GM19395 (cell line): Measurements from ENCODE around the gene ATG9B.

ENCODE experiments used
- ATAC-seq: cut with Tn5 transposase; IDR thresholded peaks from one replicate; pipeline ENCODE4 v1.9.1; 2021; ENCODE audit warnings: mild to moderate bottlenecking, moderate library complexity; ENCODE audit not compliant: unreplicated experiment

Gene ATG9B

DNA sequence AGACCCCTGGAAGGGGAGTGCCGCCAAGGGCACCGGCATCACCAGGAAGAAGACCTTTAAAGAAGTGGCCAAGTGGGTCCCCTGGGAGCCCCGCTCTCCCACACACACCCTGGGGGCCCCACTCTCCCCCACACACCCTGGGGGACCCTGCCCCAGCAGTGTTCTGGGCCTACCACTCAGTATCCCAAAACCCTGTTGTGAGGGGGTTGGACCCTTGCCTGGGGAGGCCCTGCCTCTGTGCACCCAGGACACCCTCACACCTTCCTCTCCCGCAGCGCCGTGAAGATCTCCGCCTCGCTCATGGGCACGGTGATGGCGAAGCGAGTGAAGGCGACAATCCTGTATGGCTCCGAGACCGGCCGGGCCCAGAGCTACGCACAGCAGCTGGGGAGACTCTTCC is 22.7 kb downstream of the ATG9B start:
- no peak for ATAC-seq

DNA sequence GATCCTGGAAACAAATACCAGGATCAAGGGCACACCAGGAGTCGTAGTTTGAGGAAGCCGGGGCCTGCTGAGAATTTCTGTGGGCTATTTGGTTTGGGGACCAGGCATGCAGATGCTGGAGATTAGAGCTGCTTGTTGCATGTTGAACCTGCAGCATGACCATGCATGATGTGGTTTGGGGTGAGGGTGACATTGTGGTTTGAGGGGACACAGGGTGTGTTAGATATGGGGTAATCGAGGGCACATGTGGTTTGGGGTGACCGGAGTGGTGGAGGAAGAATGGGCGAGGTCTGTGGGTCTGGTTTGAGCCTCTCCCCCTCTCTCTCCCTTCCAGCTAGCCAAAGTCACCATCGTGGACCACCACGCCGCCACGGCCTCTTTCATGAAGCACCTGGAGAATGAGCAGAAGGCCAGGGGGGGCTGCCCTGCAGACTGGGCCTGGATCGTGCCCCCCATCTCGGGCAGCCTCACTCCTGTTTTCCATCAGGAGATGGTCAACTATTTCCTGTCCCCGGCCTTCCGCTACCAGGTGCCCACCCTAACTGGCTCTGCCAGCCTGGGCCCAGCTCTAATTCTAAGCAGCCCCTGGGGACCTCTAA is 23.3 kb downstream of the ATG9B start:
- no peak for ATAC-seq

DNA sequence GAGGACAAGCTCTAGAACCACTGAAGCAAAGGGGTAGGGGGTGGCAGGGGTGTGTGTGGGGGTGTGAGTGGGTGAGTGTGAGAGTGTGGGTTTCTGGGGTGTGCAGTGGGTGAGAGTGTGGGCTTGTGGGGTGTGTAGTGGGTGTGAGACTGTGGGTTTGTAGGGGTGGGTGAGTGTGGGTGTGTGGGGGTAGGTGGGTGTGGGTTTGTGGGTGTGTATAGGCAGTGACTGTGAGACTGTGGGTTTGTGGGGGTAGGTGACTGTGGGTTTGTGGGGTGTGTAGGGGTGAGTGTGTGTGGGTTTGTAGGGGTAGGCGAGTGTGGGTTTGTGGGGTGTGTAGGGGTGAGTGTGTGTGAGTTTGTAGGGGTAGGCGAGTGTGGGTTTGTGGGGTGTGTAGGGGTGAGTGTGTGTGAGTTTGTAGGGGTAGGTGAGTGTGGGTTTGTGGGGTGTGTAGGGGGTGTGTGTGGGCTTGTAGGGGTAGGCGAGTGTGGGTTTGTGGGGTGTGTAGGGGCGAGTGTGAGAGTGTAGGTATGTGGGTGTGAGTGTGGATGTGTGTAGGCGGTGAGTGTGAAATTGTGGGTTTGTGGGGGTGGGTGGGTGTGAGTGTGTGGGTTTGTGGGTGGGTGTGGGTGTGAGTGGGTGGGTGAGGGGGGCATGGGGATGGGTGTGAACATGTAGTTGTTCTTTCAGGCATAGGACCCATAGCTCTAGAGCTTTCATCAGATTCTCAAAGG is 24.6 kb downstream of the ATG9B start:
- no peak for ATAC-seq

DNA sequence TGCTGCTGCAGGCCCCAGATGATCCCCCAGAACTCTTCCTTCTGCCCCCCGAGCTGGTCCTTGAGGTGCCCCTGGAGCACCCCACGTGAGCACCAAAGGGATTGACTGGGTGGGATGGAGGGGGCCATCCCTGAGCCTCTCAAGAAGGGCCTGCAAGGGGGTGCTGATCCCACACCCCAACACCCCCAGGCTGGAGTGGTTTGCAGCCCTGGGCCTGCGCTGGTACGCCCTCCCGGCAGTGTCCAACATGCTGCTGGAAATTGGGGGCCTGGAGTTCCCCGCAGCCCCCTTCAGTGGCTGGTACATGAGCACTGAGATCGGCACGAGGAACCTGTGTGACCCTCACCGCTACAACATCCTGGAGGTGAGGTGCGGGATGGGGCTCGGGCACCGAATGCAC is 25.3 kb downstream of the ATG9B start:
- ATAC-seq = no peak

DNA sequence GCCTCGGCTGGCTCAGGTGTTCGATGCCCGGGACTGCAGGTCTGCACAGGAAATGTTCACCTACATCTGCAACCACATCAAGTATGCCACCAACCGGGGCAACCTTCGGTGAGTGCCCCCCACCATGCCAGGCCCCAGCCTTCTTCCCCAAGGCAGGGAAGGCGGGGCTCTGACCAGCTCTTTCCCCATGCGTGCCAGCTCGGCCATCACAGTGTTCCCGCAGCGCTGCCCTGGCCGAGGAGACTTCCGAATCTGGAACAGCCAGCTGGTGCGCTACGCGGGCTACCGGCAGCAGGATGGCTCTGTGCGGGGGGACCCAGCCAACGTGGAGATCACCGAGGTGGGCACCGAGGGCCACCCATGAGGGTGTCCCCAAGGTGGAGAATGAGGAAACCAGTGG is 26.0 kb downstream of the ATG9B start:
- no peak for ATAC-seq

DNA sequence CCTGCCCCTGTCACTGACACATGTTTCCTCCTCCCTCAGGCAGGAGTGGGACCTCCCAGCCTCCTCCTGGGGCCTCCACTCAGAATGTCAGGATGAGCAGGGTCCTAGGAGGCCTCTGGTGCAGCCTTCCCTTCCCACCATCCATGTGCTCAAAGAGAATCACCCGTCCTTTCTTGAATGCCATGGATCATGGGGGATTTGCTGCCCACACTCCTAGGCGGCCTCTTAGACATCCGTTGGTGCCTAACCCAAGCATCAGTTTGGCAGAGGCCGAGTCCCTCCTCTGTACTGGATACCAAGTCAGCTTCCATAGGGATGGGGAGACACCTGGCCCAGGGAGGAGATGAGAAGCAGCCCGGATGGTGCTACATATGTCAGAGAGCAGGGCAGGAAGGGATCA is 26.5 kb downstream of the ATG9B start:
- no peak for ATAC-seq

DNA sequence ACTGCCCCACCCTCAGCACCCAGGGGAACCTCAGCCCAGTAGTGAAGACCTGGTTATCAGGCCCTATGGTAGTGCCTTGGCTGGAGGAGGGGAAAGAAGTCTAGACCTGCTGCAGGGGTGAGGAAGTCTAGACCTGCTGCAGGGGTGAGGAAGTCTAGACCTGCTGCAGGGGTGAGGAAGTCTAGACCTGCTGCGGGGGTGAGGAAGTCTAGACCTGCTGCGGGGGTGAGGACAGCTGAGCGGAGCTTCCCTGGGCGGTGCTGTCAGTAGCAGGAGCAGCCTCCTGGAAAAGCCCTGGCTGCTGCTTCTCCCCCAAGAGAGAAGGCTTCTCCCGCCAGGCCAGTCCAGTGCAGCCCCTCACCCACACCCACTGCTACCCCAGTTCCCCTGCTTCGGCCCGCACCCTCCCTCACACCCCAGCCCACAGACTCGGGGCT is 27.2 kb downstream of the ATG9B start:
- no peak for ATAC-seq

DNA sequence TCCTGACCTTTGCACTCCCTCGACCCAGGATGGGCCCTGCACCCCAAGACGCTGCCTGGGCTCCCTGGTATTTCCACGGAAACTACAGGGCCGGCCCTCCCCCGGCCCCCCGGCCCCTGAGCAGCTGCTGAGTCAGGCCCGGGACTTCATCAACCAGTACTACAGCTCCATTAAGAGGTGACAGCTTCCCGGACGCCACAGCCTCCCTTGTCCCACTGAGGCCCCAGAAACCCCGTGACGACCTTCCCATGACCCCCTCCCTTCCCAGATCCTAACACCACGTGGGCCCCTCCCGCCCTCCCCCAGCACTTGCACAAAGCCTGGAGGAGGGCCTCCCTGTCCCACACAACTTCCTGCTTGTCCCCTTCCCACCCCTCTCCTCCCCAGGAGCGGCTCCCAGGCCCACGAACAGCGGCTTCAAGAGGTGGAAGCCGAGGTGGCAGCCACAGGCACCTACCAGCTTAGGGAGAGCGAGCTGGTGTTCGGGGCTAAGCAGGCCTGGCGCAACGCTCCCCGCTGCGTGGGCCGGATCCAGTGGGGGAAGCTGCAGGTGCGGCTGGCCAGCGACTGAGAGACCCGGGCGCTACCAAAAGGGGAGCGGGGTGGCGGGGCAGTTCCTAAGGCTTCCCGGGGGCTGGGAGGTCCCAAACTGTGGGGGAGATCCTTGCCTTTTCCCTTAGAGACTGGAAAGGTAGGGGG is 27.8 kb downstream of the ATG9B start:
- no peak for ATAC-seq

DNA sequence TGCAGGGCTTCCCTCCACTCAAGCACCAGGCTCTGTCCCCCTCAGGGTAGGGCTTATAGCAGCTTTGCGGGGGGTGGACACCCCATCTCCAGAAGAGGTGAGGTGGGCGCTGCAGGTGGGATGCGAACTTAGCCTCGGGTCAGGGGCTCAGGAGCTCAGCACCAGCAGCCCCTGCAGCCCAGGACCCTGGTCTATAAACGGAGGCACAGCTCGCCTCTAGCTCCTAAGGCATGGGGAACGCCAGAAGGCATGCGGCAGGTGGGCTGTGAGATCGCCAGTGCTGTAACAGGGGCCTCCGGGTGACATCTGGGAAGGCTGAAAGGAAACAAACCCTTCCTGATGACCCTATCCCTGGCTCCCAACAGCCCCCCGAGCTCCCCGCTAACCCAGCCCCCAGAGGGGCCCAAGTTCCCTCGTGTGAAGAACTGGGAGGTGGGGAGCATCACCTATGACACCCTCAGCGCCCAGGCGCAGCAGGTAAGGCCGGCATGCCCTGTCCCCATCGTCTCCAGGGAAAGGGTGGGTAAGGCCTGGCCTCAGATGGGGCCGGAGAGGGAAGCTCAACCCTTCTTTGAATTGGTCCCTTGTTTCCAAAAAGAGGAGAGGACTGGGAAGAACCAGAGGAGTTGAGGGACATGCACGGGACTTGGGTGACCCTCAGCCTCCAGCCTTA is 29.3 kb downstream of the ATG9B start:
- no peak for ATAC-seq

DNA sequence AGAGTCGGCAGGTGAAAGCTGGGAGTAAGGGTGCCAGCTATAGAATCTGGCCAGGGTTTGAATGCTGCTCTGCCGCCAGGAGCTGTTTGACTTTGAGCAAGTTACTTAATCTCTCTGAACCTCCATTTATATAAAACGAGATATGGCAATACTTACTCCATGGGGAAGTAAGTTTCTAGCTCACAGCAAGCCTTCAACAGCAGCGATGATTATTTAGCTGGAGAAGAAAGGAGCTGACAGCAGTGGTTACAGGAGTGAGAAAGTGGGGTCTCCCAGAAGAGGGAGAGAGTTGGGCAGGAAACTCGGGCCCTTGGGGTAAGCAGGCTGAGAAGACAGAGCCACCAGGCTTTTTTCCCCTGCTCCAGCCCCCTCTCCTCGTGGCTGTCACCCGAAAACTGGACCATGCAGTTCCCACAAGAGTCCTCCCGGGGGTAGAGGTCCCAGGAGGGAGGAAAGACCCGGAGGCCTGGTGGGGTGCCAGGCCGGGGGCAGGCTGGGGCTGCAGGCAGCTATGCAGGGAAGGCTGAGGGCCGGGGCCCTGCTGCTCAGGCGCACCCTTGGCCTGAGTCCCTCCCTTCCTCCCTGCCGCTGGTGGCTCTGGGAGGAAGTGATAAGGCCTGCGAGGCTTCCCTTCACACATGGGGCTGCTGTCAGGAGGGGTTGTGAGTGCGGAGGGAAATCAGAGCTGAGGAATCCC is 30.0 kb downstream of the ATG9B start:
- ATAC-seq = no peak

DNA sequence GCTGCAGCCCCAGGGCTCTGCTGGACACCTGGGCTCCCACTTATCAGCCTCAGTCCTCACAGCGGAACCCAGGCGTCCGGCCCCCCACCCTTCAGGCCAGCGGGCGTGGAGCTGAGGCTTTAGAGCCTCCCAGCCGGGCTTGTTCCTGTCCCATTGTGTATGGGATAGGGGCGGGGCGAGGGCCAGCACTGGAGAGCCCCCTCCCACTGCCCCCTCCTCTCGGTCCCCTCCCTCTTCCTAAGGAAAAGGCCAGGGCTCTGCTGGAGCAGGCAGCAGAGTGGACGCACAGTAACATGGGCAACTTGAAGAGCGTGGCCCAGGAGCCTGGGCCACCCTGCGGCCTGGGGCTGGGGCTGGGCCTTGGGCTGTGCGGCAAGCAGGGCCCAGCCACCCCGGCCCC is 30.8 kb downstream of the ATG9B start:
- no peak for ATAC-seq

DNA sequence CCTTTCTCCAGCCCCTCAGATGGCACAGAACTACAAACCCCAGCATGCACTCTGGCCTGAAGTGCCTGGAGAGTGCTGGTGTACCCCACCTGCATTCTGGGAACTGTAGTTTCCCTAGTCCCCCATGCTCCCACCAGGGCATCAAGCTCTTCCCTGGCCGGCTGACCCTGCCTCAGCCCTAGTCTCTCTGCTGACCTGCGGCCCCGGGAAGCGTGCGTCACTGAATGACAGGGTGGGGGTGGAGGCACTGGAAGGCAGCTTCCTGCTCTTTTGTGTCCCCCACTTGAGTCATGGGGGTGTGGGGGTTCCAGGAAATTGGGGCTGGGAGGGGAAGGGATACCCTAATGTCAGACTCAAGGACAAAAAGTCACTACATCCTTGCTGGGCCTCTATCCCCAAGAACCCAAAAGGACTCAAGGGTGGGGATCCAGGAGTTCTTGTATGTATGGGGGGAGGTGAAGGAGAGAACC is 31.4 kb downstream of the ATG9B start:
- ATAC-seq = no peak

DNA sequence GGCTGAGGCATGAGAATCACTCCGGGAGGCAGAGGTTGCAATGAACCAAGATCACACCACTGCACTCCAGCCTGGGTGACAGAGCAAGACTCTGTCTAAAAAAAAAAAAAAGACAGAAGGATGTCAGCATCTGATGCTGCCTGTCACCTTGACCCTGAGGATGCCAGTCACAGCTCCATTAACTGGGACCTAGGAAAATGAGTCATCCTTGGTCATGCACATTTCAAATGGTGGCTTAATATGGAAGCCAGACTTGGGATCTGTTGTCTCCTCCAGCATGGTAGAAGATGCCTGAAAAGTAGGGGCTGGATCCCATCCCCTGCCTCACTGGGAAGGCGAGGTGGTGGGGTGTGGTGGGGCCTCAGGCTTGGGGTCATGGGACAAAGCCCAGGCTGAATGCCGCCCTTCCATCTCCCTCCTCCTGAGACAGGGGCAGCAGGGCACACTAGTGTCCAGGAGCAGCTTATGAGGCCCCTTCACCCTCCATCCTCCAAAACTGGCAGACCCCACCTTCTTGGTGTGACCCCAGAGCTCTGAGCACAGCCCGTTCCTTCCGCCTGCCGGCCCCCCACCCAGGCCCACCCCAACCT is 32.1 kb downstream of the ATG9B start:
- ATAC-seq = no peak

DNA sequence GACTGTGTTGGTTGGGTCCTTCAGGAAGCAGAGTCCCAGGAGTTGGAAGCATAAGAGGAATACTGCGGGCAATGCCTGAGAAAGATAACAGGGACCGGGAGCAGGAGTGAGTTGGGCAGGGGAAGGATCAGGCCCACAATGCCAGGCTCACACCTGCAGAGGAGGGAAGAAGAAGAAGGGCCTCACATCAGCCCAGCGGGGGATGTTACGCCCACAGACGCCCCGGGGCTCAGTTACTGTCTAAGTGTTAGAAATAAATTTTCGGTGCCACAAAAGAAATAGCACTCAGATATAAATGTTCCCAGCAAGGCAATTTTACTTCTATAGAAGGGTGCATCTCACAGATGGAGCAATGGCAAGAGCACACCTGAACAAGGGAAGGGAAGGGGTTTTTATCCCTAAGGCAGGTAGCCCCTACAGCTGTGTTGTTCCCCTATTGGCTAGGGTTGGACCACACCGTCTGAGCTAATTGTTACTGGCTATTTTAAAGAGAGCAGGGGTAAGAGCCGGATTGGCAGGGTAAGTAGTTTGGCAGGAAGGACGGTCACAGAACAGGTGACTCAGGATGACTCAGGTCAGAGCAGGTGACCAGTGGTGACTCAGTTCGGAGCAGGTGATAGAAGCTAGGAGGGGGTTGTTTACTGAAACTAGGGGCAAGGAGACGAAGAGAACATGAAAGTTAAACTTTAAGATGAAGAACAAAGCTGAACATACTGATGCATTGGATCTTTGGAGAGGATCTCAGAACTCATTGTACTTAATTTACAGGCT is 33.7 kb downstream of the ATG9B start, which contains the start of gene NOS3:
TSS of gene NOS3 (plus strand) at position 602 of the 771 bp plus-strand sequence. CDS start 2,787 bp downstream, outside the sequence.
- no peak for ATAC-seq

DNA sequence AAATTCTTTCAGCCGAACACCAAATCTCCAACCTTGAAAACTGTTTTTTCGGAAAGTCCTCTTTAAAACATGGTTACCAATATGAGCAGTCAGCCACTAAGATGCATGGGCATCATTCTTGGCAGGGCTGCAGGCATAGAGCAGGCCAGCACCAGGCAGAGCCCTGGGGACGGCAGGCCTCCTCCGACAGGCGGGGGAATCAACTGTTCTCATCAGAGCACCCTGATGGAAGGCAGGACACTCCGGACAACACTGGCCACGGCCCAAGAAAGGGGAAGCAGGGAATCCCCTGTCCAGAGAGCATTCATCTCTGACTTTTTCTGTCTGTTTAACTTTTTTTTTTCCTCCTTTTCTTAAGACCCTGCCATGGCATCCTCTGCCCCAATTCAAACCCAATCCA is 34.8 kb downstream of the ATG9B start:
- no peak for ATAC-seq

DNA sequence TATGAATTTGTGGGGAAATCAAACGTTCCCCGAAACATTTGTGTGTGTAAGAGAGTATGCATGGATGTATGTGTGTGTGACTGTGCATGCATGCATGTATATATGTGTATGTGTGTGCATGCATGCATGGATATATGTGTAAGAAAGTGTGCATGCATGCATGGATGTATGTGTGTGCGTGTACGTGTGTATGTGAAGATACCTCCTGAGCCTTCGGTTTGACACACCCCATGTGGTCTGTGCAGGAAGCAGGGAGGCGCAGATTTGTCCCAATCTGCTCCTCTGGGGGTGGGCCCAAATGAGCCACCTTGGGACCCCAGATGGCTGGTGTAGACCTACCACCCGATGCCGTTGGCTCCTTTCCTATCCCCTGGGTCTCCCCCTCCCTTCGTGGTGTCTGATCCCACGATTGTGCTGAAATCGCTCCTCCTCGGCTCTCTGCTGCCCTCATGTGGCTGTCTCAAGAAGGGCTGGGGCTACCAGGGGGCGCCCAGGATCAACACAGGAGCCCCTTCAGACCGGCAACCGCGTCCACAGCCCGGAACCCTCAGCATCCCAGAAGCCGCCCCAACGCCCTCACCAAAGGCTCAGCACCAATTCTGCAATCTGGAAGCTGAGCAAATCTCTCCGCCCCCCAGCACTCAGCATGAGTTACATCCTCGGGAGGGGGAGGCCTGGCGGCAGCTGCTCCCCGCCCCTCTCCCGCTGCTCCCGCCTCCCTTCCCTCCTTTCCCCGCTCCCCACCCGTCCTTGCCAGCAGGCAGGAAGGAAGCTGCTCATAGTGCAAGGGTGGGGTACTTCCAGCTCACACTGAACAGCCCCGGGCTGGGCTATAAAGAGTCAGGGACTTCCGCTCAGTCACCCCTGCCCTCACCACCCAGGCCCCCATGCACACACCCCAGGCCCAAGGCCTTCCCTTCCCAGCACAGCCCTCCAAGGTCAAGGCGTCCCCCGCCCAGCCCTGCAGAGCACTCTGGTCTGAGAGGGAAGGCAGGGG is 35.8 kb downstream of the ATG9B start:
- ATAC-seq = peak; percentile 50

DNA sequence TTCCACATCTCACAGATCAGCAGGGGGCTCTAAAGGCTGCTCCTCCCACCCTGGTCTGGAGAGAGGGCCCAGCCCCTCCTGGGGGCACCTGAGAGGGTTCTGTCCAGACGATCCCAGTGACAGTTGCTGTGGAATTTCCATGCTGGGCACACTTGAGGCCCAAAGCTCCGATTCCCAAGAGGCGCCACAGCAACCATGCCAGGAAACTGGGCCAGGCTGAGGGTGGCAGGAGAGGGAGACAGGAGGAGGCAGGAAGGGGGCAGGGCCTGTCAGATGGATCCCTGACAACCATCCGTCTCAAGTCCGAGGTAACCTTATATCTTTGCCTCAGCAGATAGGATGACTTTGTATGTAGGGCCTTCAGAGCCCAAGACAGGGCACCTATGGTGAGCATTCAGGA is 37.7 kb downstream of the ATG9B start:
- ATAC-seq = no peak

DNA sequence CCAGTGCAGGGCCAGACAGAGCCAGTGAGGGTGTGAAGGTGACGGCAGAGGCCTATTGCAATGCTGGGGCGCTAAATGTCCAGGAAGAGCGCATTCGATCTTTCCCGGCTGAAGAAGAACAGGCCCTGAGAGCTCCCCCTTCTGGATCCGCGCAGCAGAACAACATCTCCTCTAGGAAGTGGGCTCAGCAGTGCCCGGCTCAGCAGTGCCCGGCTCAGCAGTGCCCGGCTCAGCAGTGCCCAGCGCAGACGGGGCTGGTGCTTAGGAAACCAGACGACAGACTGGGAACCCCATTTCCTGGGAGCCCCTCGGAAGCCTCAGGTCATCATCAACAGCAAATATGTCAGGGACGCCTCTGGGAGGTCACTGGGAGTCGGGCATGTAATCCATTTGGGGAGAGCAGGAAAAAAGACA is 38.2 kb downstream of the ATG9B start:
- ATAC-seq = no peak
